GM21619 (cell line): ENCODE data around the gene TGFB2.

ENCODE experiments used
- ATAC-seq: cut with Tn5 transposase; IDR thresholded peaks from one replicate; pipeline ENCODE4 v1.9.1; 2021; ENCODE audit not compliant: unreplicated experiment

TGFB2 gene

DNA sequence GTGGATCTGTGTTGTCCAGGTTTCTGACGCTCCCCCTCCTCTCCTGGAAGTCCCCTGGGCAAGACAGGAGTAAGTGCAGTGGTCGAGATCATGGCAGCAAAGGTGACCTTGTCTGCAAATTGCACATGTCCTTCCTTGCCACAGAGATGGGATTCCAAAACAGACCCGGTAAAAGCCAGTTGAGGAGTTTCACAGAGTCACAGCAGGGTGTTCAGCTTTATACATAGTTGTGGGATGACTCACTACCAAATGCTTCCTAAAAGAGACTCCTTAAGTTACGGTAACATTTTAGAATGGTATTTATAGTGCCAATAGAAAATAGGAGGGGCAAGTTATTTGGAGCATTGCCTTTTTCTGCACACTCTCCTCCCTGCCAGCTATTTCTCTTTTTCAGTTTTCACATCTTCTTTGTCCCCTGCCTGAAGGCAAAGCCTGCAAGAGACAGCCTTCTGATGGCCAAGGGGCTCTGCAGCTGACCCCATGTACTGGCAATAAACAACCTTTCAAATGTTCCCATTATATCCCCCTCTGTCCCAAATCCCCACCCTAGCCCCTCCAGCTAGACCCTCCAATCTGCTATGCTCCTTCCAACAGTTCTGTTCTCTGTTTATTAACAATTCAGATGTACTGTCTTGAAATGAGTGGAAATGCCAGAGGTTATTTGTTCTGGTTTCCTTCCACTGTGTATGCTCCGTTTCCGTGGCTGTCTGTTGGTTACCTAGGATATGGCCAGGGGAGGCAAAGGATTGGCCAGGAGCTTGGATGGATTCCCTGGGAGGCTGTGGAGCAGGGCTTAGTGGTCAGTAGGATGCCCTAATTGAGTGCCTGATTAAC lies 115.0 kb downstream of the TGFB2 start:
- no peak for ATAC-seq

DNA sequence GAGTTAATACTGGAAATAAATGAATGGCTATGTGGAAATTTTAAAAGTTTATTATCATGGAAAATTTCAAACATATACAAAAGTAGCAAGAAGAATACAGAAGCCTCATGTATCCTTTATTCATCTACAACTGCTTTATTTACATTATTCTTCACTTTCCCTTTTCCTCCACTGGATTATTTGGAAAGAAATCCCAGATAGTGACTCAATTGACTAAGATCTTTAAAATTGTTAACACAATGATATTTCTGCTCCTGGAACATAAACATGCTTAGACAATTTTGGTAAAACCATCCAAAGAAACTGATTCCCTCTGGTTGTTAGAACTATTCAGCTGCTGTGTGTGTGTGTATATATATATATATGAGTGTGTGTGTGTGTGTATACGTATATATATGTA lies 116.2 kb downstream of the TGFB2 start:
- ATAC-seq, result no peak

DNA sequence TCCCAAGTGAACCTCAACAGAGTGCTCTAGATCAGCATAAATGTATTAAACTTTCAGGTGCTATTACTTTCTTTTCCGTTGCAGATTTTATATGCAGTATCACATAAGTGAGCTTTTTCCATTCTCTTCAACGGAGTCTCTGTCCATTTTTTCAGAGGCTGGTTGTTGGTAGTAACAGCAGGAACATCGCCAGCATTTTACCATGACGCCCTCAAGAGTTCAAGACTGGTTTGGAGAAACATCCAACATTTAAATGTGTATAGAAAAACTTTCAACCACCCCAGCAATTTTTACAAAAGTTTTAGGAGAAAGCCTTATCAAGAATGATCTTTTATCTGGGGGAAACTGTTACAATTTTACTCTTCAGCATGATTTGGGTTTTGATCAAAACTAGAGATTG lies 117.0 kb downstream of the TGFB2 start:
- ATAC-seq, result no peak

DNA sequence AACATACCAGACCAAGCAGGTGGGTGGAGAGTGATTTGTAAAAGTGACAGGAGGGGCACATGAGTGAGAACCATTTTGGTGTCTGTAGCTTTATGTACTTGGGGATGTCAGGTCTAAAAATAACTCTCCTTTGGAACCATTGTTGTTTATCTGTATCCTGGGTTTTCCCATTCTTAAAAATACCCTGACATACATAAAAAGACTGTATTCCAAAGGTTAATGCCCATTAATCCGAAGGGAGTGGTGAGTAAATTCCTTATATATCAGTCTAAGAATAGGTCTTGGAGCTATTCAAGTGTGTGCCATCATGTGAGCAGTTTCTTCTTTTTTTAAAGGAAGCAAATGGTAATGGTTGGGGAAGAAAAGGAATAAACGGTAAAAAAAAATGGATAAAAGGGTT lies 117.5 kb downstream of the TGFB2 start:
- no peak for ATAC-seq

DNA sequence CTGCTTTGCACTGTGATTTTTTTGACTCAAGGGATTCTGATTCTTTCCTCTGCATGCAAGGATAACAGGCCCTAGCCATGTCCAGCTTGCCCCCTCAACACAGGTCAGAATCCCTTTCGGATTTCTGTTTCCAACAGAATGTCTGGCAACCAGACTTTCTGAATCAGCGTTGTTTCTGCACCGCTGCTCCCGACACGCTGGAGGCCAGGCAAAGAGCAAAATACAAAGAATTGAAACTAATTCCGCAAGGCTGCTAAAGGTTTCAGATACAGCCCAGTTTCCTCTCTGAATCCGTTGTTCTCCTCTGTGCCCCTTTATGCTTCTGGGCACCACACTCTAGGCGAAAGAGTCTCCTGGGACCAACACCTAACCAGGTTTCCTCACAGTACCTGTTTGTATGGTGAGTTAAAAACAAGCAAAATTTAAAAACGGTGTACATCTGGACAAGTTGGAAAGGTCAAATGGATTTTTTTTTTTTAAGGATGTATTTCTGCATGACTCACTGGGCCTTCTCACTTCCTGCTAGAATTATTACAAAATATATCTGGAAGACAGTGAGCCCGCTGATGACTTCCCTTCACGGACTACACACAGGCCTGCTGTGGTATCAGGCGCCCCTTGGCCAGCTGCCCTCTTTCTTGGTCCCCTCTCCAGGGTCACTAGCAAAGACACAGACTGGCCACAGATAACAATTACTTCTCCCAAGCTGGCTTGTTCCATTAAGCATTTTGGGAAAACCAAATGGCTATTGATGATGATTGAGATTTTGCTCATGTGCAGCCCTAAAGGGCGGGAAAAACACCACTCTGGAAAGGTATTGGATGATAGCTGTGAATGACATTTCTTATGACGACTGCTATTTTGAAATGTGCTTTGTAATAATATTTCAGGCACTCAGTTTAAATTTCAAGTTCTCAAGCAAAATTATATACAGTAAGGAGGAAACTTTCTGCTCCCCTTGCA lies 118.3 kb downstream of the TGFB2 start:
- ATAC-seq, result no peak

DNA sequence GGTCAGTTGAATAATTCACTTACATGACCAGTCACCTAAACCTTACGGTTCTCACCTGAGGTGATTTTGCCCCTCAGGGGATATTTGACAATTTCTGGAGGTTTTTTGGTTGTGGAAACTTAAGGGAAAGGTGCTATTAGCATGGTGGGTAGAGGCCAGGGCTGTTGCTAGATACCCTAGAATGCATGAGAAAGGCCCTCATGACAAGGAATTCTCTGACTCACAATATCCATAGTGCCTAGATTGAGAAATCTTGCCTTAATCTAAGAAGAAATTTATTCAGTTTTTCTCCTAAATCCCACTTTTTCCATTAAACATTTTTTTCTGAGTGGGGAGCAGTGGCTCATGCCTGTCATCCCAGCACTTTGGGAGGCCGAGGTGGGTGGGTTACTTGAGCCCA lies 119.7 kb downstream of the TGFB2 start:
- no peak for ATAC-seq

DNA sequence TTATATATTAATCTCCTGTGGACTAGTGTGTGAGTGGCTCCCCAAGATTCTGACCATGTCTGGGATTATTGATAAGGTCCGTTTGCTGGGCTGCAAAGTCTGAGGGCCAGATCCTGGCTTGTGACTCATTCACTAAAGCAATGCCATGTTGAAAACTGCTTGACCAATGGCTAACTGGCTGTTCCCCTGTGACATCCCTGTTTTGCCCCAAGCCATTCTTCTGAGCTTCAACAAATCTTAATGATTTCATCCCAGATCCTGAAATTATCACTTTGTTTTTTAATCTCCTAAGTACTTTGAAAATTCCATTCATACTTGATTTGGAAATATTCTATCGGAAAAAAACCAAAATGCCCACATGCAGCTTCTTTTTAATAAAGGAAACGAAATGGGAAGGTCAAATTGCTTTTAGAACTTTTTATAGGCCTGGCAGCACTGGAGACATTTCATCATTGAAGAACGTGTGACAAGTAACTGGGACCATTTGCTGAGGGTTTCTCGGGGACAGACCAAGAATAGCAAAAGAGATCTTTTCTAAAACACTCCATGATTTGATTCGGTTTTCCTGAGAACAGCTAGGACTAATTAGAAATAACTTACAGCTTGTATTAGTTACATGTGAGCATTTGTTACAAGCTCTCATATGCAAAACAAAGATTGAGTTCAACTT lies 121.3 kb downstream of the TGFB2 start:
- ATAC-seq, result no peak

DNA sequence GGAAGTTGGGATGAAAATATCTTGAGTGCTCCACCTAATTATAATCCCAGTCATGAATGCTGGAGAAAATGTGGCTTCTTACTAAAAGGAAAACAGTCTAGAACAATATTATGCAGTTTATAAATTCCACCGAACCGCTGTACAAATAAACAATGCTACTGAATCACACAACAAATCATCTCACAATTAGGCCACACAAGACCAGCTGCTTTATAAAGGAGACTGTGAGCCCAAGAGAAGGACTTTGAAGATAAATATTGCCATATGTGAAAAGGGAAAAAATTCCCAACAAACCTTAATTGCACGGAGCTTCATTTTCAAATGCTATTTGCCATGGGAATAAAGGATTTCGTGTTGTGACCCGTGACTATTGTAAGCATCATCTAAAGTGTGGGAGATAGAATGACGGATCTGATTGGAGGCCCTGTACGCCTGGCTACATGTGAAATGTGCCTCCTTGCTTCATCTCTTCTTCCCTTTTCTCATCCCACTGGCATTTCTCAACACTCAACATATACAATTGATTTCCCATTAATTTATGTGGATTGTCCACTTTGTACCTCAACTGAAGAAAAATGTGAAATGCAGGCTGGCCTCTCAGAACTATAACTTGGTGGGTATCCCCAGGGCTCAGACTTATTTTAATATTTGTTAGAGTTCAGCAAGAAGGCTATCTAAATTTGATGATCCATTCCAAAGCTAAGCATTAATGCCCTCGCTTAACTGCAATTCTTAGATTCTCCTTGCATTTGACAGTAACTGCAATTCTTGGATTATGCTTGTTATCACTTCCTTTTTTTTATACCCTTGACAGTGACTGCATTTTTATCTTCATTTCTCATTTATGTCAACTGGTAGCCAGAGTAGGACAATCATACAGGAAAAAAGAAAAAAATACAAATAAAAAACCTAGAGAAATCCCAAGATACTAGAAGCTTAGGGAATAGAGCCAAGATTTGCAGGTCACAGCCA lies 122.3 kb downstream of the TGFB2 start:
- no peak for ATAC-seq

DNA sequence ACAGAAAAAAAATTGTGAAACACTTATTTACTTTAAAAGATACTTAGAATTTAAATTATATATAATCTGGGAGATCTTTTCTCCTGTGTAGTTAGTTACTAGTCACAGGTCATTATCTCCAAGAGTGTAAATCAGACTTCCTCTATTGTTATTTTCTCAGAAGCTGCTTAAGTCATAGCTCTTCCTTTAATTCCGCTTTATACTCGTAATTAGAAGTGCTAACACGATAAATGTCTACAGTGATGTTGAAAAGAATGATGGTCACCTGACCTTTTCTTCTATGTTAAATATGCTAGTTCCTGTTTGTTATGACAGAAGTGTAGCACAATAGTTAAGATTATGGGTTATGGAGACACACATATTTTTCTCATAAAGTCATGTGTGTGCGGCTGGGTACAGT lies 123.6 kb downstream of the TGFB2 start:
- ATAC-seq, result no peak

DNA sequence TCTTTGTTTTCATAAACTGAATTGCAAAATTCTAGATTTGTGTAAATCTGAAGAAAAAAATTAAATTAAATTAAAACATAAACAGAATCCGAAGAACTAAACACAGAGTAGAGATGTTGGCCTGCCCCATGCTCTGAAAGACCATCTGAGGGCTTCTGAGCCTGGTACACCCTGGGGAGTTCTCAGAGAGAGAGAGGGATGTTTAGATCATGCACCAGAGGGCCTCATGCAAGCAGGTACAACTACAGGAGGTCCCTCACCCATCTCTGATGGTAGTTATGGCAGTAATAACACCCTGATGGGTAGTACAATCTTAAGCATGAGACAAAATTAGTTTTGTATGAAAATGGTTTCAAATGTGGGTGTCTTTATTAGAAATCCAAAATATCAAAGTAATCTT lies 127.7 kb downstream of the TGFB2 start:
- no peak for ATAC-seq

DNA sequence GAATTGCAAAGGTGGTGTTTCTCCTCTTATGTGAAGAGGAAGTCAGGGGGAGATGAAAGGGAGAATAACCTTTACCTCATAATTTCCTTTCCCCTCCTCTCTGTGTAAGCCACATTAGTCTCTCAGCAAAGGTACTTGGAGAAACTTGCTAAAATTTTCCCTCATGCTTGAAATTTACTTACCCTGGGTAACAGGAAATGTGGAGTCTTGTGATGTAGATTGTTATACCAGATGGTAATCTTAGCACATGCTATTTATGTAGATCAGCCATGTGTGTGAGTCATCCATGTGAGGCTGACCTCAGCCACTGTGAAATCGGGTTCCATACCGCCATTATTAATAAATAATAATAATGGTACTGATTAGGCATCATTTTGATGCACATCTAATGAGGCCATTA lies 128.4 kb downstream of the TGFB2 start:
- ATAC-seq, result peak; percentile 73

DNA sequence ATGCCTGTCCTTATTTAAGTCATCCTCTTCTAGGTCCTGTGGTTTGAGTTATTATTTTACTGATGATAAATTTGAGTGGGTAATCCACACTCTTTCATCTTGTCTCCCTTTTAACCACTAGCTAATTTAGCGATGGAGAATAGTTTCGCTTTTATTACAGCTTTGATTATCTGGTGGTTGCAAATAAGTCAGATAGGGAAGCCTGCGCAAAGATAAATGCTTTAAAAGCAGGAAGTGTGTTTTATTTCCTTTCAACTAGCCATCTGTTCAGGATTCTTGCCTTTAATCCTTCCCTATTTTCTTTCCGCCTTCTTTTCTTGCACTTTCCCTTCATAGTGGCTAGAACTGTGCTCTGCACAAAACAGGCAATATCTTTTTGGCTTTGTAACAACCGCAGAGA lies 129.0 kb downstream of the TGFB2 start:
- no peak for ATAC-seq

DNA sequence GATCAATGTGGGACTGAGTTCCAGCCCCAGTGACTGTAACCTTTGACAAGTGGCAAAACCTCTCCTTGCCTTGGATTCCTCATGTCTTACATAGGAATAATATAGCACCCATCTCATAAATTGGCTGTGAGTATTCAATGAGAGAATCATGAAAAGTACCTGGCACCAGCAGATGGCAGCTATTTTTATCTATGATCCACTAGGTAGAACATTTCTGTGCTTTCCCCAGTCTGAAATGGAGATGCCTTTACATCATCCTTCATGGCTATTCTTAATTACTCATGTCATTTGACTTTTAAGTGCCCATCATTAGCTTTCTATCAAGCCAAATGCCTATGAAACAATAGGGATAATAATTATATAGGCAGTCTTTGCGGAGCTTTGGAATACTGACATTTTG lies 130.1 kb downstream of the TGFB2 start:
- no peak for ATAC-seq

DNA sequence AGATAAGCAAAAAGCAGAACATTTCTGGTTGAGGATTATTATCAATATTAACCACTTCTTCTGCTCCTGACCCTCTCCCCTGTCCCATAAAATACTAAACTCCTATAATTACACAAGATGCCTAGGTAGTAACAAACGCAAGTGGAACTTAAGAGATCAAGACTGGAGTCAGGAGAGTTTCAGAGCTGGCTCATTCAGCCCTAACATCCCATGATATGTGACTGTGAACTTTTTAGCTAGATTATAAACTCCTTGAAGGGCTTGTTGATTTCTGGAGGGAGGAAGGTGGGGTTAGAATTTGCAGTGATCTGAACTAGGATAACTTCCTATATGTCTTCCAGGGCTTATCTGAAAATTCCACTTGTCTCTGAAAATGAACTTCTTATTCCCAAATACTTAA lies 130.6 kb downstream of the TGFB2 start:
- ATAC-seq, result no peak

DNA sequence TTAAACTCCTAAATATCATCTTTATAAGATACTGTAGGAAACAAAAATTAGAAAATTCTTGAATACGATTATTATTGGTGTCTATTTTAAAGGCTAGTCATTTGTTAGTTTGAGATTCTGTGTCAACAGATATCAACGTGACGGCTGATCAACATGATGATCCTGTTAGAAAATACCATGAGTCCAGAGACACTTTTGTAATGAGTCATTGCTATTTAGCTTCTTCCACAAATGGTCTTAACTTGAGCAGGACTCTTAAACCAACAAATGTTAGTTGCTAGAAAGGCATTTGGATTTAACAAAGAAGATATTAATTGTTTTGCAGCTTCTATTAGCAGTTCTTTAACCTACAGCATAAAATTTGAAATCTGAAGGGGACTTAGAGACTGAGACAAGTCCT lies 131.2 kb downstream of the TGFB2 start:
- ATAC-seq, result no peak

DNA sequence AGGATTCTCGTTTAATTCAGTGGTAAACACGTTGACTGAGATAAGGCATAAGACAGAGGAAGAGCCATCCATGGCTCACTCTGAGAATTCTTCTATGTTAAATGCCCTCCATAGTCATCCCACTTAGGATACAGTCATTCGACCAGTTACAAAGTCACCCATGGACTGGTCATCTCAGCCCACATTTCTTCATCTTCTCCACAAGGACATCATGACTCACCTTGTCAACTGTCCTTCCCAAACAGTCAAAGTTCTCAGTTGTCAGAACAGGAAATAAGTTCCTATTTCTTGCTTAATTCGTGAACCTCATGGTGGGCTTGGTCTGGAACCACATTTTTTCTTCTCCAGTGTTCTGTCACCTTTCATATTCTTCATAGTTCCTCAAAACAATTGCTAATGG lies 133.2 kb downstream of the TGFB2 start:
- ATAC-seq, result no peak

DNA sequence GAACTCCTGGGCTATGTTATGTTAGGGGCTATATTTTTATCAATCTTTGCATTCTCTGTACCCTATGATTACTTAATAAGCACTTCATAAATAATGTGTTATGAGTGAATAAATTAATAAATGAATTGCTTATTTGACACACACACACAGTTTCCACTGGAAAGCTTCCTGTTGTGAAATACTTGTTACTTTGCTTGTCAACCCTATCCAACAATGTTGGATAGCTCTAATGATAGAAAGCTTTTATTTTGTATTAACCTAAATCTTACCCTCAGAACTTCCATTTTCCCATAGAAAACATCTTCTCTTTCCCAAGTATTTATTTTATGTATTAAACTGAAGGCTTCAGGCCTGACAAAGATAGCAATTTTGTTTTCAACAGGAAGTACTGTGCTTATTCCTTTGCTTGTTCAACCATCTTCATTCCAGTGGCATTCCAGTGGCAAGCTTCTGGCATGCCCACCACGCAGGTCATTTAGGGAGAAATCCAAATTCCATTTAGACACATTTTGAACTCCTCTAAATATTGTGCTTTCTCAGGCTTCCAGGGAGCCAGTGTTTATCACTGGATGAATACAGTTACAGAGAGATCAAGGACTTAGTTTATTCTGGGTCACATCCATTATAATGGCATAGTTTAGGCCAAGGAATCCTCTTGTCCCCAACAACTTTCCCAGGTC lies 134.4 kb downstream of the TGFB2 start:
- no peak for ATAC-seq

DNA sequence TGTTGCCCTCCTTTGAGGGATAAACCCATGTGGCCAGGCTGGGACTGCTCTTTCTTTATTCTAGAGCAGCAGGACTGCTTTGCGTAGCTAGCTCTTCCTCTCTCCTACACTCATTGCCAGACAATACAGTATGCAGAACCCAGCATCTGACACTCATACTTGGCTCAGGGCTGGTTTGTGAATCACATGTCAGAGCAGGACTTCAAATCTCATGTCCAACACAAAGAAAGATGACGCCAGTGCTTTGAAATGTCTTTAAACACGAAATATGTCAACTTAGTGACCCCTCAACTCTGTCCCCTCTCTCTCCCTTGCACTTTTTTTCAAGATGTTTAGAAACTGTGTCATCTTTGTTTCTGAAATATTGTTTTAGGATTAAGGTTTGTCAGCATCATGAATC lies 135.0 kb downstream of the TGFB2 start:
- ATAC-seq, result no peak

DNA sequence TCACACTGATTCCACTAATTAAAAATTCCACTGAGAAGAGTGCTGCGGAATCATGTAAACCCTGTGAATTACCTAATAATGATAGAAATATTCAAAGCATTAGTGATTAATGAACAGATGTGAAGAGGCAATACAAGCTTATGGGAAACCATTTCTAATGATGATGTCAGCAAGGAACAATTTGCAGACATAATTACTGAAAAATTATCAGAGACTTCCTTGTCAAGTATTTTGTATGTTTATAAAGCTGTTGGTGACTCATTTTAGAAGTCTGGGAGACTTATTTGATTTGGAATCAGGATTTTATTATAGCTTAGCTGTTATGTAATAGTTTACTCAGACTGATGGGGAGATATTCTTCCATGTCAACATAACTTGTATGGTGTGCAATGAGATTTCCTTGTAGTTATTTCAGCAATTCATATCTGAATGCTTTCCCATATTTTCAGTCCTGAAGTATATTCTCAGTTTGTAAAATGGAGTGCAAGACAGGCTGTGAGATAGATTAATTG lies 135.5 kb downstream of the TGFB2 start:
- no peak for ATAC-seq
